H1 (cell line): ENCODE results near the gene FGF1. TPM values are rescaled to one million over a fixed set of nuclear protein-coding genes. Genes with fewer than 3 reads are reported as not detected.

ENCODE experiments used
- ASH2L ChIP-seq: fragments of 200-600, 300-600 bp; sonication (generic); IDR thresholded peaks from one replicate; pipeline ENCODE4 v1.7.1; 2017; ENCODE audit warnings: low read length
- BRCA1 ChIP-seq: IDR thresholded peaks from 2 replicates; pipeline ENCODE4 v1.6.1; 2012; ENCODE audit warnings: low read depth, low read length, improper control_type of control experiment
- CBX8 ChIP-seq: fragments of 300-800, 300-1000 bp; sonication (generic); IDR thresholded peaks from 2 replicates; pipeline ENCODE4 v1.7.1; 2016; ENCODE audit warnings: low read depth, low read length, borderline replicate concordance
- CREB1 ChIP-seq: IDR thresholded peaks from 2 replicates; pipeline ENCODE4 v1.6.1; 2012; ENCODE audit warnings: inconsistent platforms
- E2F6 ChIP-seq: IDR thresholded peaks from 2 replicates; pipeline ENCODE4 v1.6.1; 2012; ENCODE audit warnings: inconsistent platforms
- MAFK ChIP-seq: IDR thresholded peaks from 2 replicates; pipeline ENCODE4 v1.6.1; 2012; ENCODE audit warnings: low read depth, mild to moderate bottlenecking, improper control_type of control experiment, low read length
- NANOG ChIP-seq: IDR thresholded peaks from 2 replicates; pipeline ENCODE4 v1.6.1; 2011; ENCODE audit warnings: low read length, low read depth, mild to moderate bottlenecking, inconsistent platforms; ENCODE audit not compliant: insufficient read depth, poor library complexity, severe bottlenecking
- RBBP5 ChIP-seq: IDR thresholded peaks from 2 replicates; pipeline ENCODE4 v1.7.1; 2012; ENCODE audit warnings: low read depth, mild to moderate bottlenecking, inconsistent platforms, low read length, moderate library complexity, borderline replicate concordance
- SP1 ChIP-seq: IDR thresholded peaks from 2 replicates; pipeline ENCODE4 v1.6.1; 2011; ENCODE audit warnings: low read depth, low read length
- SRF ChIP-seq: IDR thresholded peaks from 2 replicates; pipeline ENCODE4 v1.6.1; 2011; ENCODE audit warnings: mild to moderate bottlenecking, low read depth, low read length, moderate library complexity
- polyA plus RNA-seq, 7 experiments: library from polyadenylated mRNA; depleted of rRNA in 3 of 7; stranded (reverse) in 5 of 7; unstranded in 2 of 7; fragments of >200 nt in 5 of 7; fragments of 200-250 nt in 2 of 7; gene quantifications; 1 replicate in 5 of 7; 2 replicates in 1 of 7; 4 replicates in 1 of 7; pipeline versions ENCODE4 v1.2.1 to v1.2.3, GENCODE V29; 2011 to 2013; ENCODE audit warnings: missing spikeins in 2 of 7, mixed read lengths in 2 of 7
- total RNA-seq: library from RNA; stranded (reverse); fragmentation: NEBNext Ultra II Directional; extraction: Animal tissue kit (Norgen Biotek cat#: 25700); gene quantifications from 2 replicates; pipeline ENCODE4 v1.2.1, GENCODE V29; 2021

Gene FGF1
- total and polyA plus RNA-seq, 2 of the 8 experiments (the other 6 are each of a cell fraction or from before 2014, with no cell fraction given), result 0.30 to 0.50 TPM

GRCh38 chr5:142589720-142590119 lies 96.2 kb downstream of the FGF1 start (continued):
- TF ChIP-seq SP1, result no peak
- TF ChIP-seq E2F6, result no peak
- TF ChIP-seq SRF, result no peak
- TF ChIP-seq CREB1, result no peak
- no peak for TF ChIP-seq ASH2L
- no peak for TF ChIP-seq BRCA1
- TF ChIP-seq NANOG, result no peak
- no peak for TF ChIP-seq MAFK
- no peak for TF ChIP-seq CBX8
- no peak for TF ChIP-seq RBBP5
